ENCODE results near the gene SLC9C2.

Gene SLC9C2

DNA sequence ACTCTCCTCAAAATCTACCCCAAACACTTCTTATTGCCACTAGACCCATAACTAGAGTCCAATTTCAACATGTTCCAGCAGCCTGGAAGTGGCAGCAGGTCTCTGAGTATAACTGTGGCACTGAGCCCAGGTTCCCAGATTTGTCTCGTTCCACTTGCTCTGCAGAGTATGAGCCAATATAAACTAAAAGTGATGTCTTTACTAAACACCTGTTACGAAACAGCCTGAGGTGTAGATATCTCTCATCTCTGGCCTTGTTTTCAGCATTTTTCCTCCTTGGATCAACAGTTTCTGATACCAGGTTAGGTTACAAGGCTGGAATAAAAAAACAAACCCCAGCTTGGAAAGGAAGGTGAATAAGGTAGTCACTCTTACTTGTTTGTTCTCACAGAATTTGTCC is 150.9 kb downstream of the SLC9C2 start:
- Histone ChIP-seq H3K36me3 (ENCODE audit: low read length) (peaks cover 10% of the 10 kb centered on the region; the same call in 1 of the 2 replicates), H4K20me1 (ENCODE audit: low read depth, low read length) (no peaks in the 10 kb centered on the region; the same call in 1 of the 2 replicates), H3K9me2 (replicated peaks; ENCODE audit: insufficient read depth, low read length) (no peaks in the 10 kb centered on the region), H3K27ac (ENCODE audit: low read depth, low read length) (no peak overlapping the region), H3K4me2 (ENCODE audit: low read depth, low read length, poor library complexity, severe bottlenecking) (no peak overlapping the region), H3K79me2 (ENCODE audit: insufficient read depth, low read length) (0 out of 2 replicates have a peak, but pooled peaks cover 3% of the 10 kb centered on the region), H3K4me3 (ENCODE audit: insufficient read depth, low read length, poor library complexity, severe bottlenecking) (no peak overlapping the region), H2AFZ (ENCODE audit: low read depth, low read length, severe bottlenecking) (no peak overlapping the region), H3K9me3 (ENCODE audit: insufficient read depth, low read length) (no peaks in the 10 kb centered on the region), H3K27me3 (ENCODE audit: low read length) (no peaks in the 10 kb centered on the region), H3K9ac (ENCODE audit: low read length) (no peak overlapping the region), H3F3A (ENCODE audit: insufficient read depth) (no peaks in the 10 kb centered on the region; the same call in 1 of the 2 replicates)
- TF ChIP-seq EZH2phosphoT487 (conservative IDR thresholded peaks at IDR 0.05; ENCODE audit: low read length) = no peak
- TF ChIP-seq, protein P1, sequence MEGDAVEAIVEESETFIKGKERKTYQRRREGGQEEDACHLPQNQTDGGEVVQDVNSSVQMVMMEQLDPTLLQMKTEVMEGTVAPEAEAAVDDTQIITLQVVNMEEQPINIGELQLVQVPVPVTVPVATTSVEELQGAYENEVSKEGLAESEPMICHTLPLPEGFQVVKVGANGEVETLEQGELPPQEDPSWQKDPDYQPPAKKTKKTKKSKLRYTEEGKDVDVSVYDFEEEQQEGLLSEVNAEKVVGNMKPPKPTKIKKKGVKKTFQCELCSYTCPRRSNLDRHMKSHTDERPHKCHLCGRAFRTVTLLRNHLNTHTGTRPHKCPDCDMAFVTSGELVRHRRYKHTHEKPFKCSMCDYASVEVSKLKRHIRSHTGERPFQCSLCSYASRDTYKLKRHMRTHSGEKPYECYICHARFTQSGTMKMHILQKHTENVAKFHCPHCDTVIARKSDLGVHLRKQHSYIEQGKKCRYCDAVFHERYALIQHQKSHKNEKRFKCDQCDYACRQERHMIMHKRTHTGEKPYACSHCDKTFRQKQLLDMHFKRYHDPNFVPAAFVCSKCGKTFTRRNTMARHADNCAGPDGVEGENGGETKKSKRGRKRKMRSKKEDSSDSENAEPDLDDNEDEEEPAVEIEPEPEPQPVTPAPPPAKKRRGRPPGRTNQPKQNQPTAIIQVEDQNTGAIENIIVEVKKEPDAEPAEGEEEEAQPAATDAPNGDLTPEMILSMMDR (IDR thresholded peaks at IDR 0.05; ENCODE audit: insufficient read depth, low read length, poor library complexity, severe bottlenecking) = no peak
